Measurements from ENCODE around the gene RCC2.

RCC2 gene

DNA sequence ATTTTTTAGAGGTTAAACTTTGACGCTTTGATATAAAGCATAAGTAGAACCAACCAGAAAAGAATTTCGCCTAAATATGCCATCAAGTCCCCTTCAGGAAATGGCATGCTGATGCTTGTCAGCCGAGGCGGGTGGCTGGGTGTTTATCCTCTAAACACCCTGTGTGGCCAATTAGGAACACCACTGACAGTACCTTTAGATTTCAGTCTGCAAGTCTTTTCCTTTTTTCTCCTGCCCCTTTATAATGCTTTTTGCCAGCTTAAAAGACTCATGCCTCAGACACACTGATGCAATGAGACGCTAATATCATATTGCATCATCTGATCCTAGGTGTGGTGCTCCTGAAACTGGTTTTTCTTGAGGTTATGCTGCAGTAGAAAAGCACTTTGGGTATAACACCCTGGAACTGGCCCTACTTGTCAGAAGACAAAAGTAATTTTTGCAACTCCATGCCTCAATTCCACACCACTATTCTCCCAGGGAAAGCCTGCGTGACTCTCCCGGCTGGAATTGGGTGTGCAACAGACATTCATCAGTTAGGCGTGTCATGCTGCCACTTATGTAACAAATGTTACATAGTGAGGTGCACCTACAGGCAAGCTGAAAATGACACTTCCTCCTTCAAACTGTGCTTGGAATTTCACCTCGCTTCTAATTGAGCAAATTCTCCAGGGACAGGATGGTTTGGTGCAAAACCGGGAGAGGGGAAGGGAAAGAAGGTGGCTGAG lies 2.0 kb upstream of the RCC2 start:
- DNase-seq: no peak

- no peak for DNase-seq
These were observed 1.3 kb upstream of the RCC2 start for GRCh38 chr1:17440827-17441168.

GRCh38 chr1:17440074-17440826 lies 773 bp upstream of the RCC2 start:
- no peak for DNase-seq

DNA sequence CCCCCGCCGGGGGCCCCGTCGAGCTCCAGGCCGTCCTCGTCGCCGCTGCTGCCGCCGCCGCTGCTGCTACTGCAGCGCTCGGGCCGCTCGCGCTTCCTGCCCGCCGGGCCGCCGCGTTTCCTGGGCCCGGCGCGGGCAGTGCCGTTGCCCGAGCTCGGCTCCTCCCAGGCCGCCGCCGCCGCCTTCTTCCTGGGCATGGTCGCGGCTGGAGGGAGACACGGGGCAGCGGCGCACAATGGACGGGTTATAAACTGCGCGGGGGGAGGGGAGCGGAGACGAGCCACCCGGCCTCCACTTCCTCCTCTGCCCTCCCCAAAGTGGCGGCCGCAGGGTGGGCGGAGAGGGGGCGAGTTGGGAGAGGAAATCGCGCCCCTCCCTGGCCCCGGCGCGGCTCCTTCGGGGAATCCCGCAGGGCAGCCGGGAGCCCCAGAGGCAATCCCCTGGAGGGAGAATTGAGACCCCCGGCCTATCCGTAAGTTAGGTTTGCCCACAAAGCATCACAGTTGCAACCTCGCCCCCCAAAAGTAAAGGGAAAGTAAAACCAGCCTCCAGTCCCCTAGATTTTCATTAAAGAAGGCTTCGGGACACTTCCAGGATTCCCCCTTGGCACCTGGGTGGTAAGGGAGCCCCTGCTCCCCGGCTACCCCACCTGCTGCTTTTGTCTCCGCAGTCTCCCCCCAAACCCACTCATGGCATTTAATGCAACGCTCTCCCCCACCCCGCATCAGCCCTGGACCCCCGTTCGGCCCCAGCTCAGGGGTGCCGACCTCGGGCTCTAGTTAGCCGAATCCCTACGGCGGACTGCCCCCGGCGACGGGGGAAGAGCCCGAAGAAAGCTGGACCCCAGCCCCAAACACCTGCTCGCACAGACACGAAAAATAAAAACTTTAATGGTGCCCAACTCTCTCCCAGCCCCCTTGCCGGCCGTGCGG lies 893 bp downstream of the RCC2 start:
- DNase-seq: peak; percentile 55

DNA sequence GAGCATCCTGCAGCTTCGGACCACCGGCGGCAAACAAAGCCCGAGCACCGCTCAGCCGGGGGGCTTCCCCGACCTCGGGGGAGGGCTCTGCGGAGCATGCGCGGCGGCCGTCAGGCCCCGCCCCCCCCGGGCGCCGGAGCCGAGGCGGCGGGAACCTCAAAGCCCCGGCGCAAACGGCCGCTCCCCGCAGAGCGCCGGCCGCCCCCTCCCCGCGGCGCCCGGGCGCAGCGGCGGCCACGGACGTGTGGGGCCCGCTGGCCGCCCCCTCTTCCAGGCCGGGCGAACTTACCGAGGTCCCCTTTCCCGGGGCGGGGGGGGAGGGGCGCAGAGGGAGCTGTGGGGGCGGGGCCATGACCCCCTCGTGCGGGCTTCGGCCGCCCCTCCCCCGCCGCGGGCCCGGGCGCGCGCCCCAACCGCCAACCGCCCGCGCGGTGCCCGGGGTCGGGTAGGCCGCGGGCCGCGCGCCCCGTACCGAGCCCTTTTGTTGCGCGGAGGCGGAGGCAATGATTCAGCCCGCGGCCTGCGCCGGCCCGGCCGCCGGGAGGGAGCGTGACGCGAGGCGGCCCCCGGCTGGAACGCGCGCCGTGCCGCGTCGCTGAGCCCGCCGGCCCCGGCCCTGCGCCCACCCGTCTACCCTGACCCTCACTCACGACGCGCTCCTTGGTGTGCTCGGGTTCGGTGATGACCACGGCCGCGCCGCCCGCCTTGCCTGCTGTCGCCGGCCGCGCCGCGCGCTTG lies 1.7 kb downstream of the RCC2 start:
- no peak for DNase-seq

DNA sequence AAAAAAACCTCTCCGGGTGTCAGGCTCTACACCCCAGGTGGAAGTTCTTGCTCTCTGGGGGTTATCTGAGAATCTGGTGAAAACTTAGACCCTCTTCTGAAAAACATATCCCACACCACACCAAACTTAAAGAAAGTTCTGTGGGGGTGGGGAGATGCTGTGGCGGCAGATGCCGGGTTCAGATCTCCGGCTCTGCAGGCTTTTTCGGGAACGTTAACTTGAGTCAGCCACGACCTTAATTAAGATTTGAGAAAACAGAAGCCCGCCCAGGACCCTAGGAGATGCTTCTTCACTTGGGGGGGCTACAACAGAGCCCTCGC lies 2.3 kb downstream of the RCC2 start:
- no peak for DNase-seq

DNA sequence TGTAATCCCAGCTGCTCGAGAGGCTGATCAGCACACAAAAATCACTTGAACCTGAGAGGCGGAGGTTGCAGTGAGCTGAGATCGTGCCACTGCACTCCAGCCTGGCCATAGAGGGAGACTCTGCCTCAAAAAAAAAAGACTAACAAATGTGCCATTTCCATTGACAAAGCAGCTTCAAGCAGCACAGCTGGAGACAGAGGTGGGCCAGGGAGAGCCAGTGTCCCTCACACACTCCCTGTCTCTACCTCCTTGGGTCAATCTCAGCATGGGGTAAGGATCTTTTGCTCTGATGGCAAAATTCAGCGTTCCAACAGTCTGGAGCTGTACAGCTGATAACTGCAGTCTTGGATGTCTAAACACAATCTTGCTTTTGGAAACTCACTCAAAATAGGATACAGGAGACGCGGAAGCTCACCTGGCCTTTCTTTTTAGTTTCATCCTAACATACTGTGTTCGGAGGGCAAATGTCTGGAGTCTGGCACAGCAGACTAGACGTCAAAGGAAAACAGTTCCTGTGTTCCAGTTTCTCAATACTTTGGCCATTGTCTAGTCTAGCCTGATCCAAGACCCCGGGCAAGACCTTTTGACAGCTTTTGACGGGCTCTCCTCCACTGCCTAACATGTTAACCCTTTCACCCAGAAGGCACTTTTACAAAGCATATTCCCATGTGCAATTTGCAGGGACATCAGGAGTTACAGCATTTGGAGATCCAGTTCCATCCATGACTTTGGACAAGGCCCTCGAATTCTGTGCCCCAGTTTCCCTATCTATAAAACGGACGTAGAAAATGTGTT lies 2.9 kb downstream of the RCC2 start:
- DNase-seq: no peak

DNA sequence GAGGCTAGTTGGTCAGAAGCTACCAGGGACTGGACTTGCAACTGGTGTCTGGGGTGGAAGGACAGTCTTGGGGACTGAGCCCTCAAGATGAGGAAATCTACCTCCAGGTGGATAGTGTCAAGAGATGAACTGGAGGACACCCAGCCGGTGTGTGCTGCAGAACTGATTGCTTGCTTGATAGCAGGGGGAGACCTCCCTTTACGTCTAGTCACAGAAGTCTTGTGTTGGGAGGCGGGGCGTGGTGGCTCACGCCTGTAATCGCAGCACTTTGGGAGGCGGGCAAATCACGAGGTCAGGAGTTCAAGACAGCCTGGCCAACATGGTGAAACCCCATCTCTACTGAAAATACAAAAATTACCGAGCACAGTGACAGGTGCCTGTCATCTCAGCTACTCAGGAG lies 4.9 kb downstream of the RCC2 start:
- no peak for DNase-seq

DNA sequence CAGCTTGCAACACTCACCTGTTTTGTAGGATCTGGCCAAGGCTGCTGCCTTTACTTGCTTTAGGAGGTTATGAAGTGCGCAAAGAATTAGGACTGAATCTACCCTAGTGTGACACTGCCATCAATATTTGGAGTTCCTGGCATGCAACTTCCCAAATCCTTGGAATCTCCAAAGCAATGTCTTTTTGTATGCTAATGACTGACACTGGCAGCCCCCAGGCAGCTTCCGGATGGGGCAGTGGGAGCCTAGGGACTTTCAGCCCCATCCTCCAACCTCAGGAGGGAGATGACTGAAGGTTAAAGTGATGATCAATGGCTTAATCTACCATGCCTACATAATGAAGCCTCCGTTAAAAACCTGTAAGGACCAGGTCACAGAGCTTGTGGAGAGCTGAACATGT lies 5.5 kb downstream of the RCC2 start:
- DNase-seq: no peak

DNA sequence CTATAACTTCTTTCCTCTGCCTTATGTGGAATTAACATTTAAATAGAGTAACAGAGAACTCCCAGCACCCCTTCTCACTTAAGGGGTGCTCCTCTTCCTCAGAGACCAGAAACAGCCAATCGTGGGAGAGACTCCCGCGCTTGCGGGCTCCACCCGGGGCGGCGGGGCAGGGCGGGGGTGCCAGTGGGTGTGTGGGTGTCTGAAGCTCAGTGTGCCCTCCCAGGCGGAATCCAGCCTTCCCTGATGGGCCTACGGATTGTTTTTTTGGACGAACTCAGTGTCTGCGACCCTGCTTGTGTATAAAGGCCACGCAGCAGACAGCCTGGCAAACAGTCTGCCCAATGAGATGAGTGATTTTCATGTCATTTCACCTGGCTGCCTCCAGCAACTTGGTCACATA lies 6.2 kb downstream of the RCC2 start:
- DNase-seq: no peak

DNA sequence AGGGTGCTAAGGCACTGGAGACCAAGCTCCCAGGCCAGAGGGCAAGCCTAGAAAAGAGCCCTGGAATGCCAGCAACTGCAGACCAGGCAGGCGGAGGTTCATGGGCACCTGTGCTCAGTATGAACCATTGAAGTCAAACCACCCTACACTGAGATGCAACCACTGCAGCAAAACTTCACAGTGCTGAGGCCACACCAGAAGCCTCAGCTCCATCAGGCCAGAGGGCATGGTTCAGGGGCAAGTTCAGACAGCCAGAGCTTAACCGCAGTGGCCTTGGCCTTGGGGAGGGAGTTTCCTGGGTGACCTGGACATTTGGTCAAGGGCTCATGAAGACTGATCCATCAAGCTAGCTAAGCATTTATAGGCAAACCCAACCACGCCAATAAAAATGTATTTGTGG lies 7.1 kb downstream of the RCC2 start:
- DNase-seq: no peak

DNA sequence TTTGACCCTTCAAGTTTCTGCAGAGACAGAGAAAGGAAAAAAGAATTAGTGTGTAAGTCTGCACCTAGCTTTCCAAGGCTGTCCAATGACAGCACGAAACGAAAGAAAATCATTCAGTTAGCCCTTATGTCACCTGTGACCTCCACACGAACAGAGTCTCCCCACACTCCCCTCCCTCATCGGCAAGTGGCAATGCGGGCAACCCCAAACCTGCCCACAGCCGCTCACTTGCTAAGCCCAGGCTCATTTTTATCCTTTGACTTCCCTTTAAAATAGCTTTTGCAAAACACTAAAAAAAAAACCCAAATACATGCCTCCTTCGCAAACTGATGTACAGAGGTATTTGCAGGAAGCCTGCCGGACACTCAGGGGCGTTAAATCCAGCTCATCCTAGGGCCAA lies 10.3 kb downstream of the RCC2 start:
- DNase-seq: no peak

GRCh38 chr1:17427696-17428660 lies 11.5 kb downstream of the RCC2 start:
- DNase-seq: no peak

GRCh38 chr1:17425806-17426600 lies 13.5 kb downstream of the RCC2 start:
- no peak for DNase-seq

DNA sequence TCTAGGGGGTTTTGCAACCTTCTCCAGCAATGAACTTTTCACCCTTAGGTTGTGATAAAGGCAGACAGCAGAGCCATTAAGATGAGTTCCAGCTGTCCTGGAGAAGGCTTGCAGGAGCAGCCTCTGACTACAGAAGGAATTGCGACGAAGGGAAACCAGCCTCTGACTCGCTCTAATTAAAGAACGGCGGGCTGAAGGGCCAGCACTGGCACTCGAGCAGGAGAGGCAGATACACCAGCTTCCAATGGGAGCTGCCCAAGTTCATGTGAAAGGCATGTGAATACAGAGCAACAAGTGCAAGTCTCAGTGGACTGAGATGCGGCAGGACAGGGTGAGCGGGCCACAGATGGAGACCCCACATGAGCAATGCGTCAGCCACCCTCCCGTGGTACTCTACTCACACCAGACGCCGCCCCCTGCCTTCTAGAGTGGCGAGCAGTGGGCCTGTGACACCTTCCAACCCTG lies 15.7 kb downstream of the RCC2 start:
- DNase-seq: no peak

GRCh38 chr1:17422461-17422860 lies 17.0 kb downstream of the RCC2 start:
- no peak for DNase-seq

GRCh38 chr1:17420391-17420918 lies 19.0 kb downstream of the RCC2 start:
- DNase-seq: no peak

DNA sequence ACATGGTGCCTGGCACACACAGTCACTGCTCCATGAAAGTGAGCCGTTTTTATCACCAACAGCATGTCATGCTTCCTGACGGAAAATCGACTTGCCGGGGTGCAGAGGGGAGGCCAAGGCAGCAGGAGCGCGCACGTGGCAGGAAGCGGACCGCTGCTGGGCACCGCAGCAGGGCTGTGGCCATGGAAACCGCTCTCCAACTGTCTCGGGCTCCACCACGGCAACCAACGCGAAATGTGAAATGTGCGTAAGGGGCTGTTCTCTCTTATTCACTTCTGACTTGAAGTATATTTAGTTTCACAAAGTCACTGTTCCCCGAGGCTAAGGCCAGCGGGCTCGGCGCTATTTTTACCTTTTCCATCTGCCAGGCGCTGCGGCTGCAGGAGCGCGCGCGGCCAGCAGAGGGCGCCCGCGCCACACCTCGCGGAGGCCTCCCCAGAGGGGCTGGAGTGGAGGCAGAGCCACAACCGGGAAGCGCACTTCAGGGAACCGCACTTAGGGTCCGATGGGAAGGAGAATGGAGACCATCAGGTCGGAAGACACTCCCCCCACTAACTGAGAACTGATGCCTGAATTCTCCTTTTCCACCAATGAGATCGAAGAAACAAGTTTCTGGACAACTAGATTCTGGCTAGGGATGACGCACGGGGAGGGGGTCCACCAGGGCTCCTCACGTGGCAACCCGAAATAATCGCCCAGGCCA lies 19.7 kb downstream of the RCC2 start:
- DNase-seq: no peak

DNA sequence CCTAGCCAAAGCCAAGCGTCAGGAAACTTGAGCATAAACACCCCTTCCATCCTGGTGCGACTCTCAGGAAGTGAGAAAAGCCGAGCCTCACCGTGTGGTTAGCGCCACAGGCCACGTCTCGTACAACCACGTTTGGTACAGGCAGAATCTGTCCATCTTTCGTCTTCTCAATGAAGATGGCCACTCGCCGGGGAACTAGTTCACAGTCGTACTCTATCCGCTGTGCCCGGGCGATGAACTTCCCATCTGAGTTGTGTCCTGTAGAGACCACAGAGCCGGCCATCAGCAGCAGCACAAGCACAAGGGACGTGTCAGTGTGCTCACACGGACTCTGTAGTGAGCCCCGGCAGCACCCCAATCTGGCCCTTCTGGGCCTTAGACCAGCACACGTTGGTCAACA lies 23.1 kb downstream of the RCC2 start:
- no peak for DNase-seq

Data from GF-D8 (cell line).